Kidney (tissue), 14 donors: ENCODE results near the gene MLLT1. TPM values are rescaled to one million over a fixed set of nuclear protein-coding genes. Genes with fewer than 3 reads are reported as not detected.

ENCODE experiments used
- DNase-seq, 5 donors: peaks; one replicate each; pipeline ENCODE4 v3.0.0-alpha.2; 2013 to 2020
- FAIRE-seq: peaks from 2 replicates; lab custom pipeline; 2012; peaks lifted over from hg19 to GRCh38; lab: Jason Lieb, UNC
- H3K27ac ChIP-seq, 2 donors: one replicate each; pipeline ENCODE4 v1.7.0; 2013; ENCODE audit warnings: low read depth in 2 of 2, low read length in 2 of 2, inconsistent platforms in 1 of 2
- H3K27me3 ChIP-seq: one replicate; pipeline ENCODE4 v1.7.1; 2013; ENCODE audit warnings: low read length, inconsistent platforms; ENCODE audit not compliant: control insufficient read depth, insufficient read depth
- H3K36me3 ChIP-seq, 3 donors: one replicate each; pipeline versions ENCODE4 v1.7.0 to v1.7.1; 2013; ENCODE audit warnings: low read length in 3 of 3, control low read depth in 1 of 3, inconsistent platforms in 1 of 3; ENCODE audit not compliant: insufficient read depth in 3 of 3, control insufficient read depth in 2 of 3
- H3K4me1 ChIP-seq, 3 donors: one replicate each; pipeline versions ENCODE4 v1.7.0 to v1.7.1; 2013; ENCODE audit warnings: low read length in 3 of 3, inconsistent platforms in 1 of 3, low read depth in 1 of 3; ENCODE audit not compliant: control insufficient read depth in 2 of 3, insufficient read depth in 2 of 3
- H3K4me3 ChIP-seq, 3 donors: one replicate each; pipeline versions ENCODE4 v1.7.0 to v1.8.1; 2013; ENCODE audit warnings: low read length in 3 of 3, control low read depth in 1 of 3, inconsistent platforms in 1 of 3
- H3K9ac ChIP-seq, 3 donors: one replicate each; pipeline versions ENCODE4 v1.7.0 to v1.7.1; 2013; ENCODE audit warnings: low read length in 3 of 3, control low read depth in 1 of 3, inconsistent platforms in 1 of 3
- H3K9me3 ChIP-seq, 3 donors: one replicate each; pipeline versions ENCODE4 v1.7.0 to v1.7.1; 2013; ENCODE audit warnings: low read length in 3 of 3, control low read depth in 1 of 3, inconsistent platforms in 1 of 3; ENCODE audit not compliant: control insufficient read depth in 2 of 3, insufficient read depth in 1 of 3
- intact Hi-C: fragments of 100-400 bp; cut with DNase I; formaldehyde crosslinking; loops from one replicate; pipeline ENCODE4 v1.11.1; 2022
- polyA plus RNA-seq: library from polyadenylated mRNA; stranded (reverse); fragments of 350-450 nt; fragmentation: Illumina TruSeq; extraction: RNeasy Lipid Tissue Mini Kit (QIAGEN cat#74804); gene quantifications from one replicate; pipeline ENCODE4 v1.2.3, GENCODE V29; 2014; ENCODE audit warnings: low read depth, low replicate concordance; ENCODE audit not compliant: insufficient read depth
- total RNA-seq: library from RNA; stranded (reverse); fragmentation: NEBNext Ultra II Directional; extraction: Animal tissue kit (Norgen Biotek cat#: 25700); gene quantifications from one replicate; pipeline ENCODE4 v1.2.1, GENCODE V29; 2021
- TF ChIP-seq, protein P1 (sequence below): IDR thresholded peaks from 3 replicates; pipeline ENCODE4 v1.5.1; 2012; ENCODE audit warnings: mild to moderate bottlenecking, moderate library complexity, borderline replicate concordance; ENCODE audit not compliant: insufficient read depth; ENCODE audit errors: extremely low read depth
- donor health status: control.
- donor health status: control.
- donor health status: control.
- donor health status: control.
- donor health status: control.
- donor health status: DM: yes; HTN: yes; CAD: no.
- donor health status: Normal renal cell carcinoma (clear cell type).

Gene MLLT1
- total and polyA plus RNA-seq, 2 donors from 2014 or later, result 32.0 to 53.2 TPM

- TF ChIP-seq, protein P1, sequence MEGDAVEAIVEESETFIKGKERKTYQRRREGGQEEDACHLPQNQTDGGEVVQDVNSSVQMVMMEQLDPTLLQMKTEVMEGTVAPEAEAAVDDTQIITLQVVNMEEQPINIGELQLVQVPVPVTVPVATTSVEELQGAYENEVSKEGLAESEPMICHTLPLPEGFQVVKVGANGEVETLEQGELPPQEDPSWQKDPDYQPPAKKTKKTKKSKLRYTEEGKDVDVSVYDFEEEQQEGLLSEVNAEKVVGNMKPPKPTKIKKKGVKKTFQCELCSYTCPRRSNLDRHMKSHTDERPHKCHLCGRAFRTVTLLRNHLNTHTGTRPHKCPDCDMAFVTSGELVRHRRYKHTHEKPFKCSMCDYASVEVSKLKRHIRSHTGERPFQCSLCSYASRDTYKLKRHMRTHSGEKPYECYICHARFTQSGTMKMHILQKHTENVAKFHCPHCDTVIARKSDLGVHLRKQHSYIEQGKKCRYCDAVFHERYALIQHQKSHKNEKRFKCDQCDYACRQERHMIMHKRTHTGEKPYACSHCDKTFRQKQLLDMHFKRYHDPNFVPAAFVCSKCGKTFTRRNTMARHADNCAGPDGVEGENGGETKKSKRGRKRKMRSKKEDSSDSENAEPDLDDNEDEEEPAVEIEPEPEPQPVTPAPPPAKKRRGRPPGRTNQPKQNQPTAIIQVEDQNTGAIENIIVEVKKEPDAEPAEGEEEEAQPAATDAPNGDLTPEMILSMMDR, result no peak
- Histone ChIP-seq H3K9me3 (no peaks in the 10 kb centered on the region), H3K27me3 (no peaks in the 10 kb centered on the region), H3K9ac (no peak overlapping the region), H3K4me1 (peaks cover 2 to 32% (median 31%) of the 10 kb centered on the region in 3 donors), H3K27ac (no peak overlapping the region), H3K4me3 (no peak overlapping the region), H3K36me3 (peaks cover 0 to 10% (median 7%) of the 10 kb centered on the region in 3 donors)
- intact Hi-C loops, result no loop called here
- peak in 1 of 5 donors; percentile 61 for DNase-seq
- FAIRE-seq, result no peak
Measured at GRCh38 chr19:6269101-6269886, 10.5 kb downstream of the MLLT1 start.

DNA sequence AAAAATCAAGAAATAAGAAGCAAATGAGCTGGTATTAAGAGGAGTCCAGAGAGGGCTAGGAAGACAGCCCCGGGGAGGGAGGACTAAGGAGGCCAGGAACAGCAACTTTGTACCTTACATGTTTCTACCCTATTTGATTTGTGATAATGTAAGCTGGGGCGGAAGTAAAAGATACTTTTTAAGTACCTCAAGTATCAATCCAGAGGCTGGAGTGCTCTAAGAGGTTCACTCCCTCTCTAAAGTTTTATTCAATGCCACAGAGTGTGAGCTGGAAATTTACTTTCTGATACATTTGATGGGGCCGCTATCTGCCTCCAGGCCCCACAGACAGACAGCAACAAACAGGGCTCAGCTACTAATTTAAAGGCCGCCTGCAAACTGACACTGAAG lies 11.4 kb downstream of the MLLT1 start:
- H3K4me1 ChIP-seq, result peaks cover 2 to 25% (median 24%) of the 10 kb centered on the region in 3 donors
- peaks cover 0 to 12% (median 7%) of the 10 kb centered on the region in 3 donors for H3K36me3 ChIP-seq
- no peak overlapping the region for H3K27ac ChIP-seq
- FAIRE-seq, result no peak
- intact Hi-C loops, result no loop called here
- H3K4me3 ChIP-seq, result no peak overlapping the region
- no peaks in the 10 kb centered on the region for H3K9me3 ChIP-seq
- DNase-seq, result no peak
- TF ChIP-seq, protein P1, result no peak
- no peaks in the 10 kb centered on the region for H3K27me3 ChIP-seq
- no peak overlapping the region for H3K9ac ChIP-seq

- TF ChIP-seq, protein P1, result no peak
- Histone ChIP-seq H3K4me1 (peaks cover 2 to 19% (median 19%) of the 10 kb centered on the region in 3 donors), H3K36me3 (peaks cover 0 to 12% (median 7%) of the 10 kb centered on the region in 3 donors), H3K9ac (no peak overlapping the region), H3K9me3 (no peaks in the 10 kb centered on the region), H3K27me3 (no peaks in the 10 kb centered on the region), H3K27ac (no peak overlapping the region), H3K4me3 (no peak overlapping the region)
- FAIRE-seq (no peak), DNase-seq (no peak)
- intact Hi-C loops, result no loop called here
Measured at GRCh38 chr19:6267552-6268381, 12.0 kb downstream of the MLLT1 start.
